ENCODE measurements around the gene UBE2S. TPM values are rescaled to one million over a fixed set of nuclear protein-coding genes. Genes with fewer than 3 reads are reported as not detected.

The UBE2S gene
- total and polyA plus RNA-seq, 11 donors = 10.9 to 51.8 (median 27.6) TPM

DNA sequence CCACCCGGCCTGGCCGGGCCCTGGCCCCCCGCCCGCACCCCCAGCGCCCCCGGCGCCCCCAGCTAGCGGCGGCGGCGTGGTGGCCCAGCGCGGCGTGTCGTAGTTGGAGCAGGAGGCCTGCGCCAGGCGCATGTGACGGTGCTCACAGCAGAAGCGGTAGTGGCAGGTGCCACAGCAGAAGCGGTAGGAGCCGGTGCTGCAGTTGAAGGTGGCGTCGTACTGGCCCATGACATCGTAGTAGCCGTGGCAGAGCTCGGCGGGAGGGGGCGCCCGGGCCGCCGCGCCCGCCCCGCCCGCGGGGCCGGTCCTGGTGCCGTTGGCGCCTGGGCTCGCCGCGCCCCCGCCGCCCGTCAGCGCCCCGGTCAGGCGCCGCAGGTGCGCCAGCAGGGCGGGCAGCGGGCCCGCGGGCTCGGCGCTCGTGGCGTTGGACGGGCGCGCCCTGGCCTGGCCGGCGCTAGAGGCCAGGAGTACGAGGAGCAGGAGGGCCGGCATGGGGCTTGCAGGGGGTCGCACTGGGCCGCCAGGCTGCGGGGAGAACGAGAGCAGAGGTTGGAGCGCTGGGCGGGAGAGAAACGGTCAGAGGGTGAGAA is 34.9 kb upstream of the UBE2S start:
- peaks cover 0 to 26% (median 0%) of the 10 kb centered on the region in 12 donors for H3K4me1 ChIP-seq
- peaks cover 50 to 83% (median 70%) of the 10 kb centered on the region in 9 donors for H3K27me3 ChIP-seq
- intact Hi-C loops (cut with DNase I) = no loop called here
- no peak overlapping the region for H3K27ac ChIP-seq
- no peaks in the 10 kb centered on the region for H3K36me3 ChIP-seq
- ATAC-seq (no peak), DNase-seq (no peak)
- TF ChIP-seq, protein P1, sequence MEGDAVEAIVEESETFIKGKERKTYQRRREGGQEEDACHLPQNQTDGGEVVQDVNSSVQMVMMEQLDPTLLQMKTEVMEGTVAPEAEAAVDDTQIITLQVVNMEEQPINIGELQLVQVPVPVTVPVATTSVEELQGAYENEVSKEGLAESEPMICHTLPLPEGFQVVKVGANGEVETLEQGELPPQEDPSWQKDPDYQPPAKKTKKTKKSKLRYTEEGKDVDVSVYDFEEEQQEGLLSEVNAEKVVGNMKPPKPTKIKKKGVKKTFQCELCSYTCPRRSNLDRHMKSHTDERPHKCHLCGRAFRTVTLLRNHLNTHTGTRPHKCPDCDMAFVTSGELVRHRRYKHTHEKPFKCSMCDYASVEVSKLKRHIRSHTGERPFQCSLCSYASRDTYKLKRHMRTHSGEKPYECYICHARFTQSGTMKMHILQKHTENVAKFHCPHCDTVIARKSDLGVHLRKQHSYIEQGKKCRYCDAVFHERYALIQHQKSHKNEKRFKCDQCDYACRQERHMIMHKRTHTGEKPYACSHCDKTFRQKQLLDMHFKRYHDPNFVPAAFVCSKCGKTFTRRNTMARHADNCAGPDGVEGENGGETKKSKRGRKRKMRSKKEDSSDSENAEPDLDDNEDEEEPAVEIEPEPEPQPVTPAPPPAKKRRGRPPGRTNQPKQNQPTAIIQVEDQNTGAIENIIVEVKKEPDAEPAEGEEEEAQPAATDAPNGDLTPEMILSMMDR (IDR thresholded peaks at IDR 0.05) = no peak
- TF ChIP-seq POLR2A (IDR thresholded peaks at IDR 0.05) = no peak
- WGBS, 4 donors = 1 to 2% (median 1%) methylated on average over 11 to 72 of the region's 72 CpGs
- no peak overlapping the region for H3K4me3 ChIP-seq
- no peaks in the 10 kb centered on the region for H3K9me3 ChIP-seq

DNA sequence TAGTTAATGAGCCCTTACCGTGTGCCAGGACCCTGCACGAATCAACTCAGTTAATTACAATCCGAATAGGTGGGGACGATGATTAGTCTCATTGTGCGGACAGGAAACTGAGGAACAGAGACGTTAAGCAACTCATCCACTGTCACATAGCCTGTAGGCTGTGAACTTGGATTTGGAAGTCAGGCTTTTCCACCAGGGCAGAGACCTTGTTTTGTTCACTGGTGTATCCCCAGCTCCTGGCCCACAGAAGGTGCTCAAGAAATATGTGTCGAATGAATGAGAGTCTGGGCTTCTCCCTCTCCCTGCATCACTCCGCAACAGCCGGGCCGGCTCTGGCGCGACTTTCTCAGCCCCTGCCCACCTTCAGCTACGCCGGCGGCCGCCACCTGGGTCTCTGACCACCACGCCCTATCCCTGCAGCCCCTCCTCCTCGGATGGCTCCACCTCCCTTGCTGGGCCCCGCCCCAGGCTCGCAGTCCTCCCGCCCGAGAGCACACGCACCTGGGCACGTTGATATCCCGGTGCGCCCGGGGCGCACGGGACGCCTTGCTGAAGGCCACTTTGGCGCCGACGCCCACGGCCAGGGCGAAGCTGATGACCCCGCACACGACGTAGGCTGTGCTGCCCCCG is 34.2 kb upstream of the UBE2S start:
- Histone ChIP-seq H3K9me3 (no peaks in the 10 kb centered on the region), H3K27ac (no peak overlapping the region), H3K4me1 (peaks cover 0 to 26% (median 0%) of the 10 kb centered on the region in 12 donors), H3K4me3 (no peak overlapping the region), H3K27me3 (peaks cover 51 to 90% (median 76%) of the 10 kb centered on the region in 9 donors), H3K36me3 (no peaks in the 10 kb centered on the region)
- no peak for TF ChIP-seq POLR2A (IDR thresholded peaks at IDR 0.05)
- TF ChIP-seq, protein P1 (IDR thresholded peaks at IDR 0.05) = no peak
- WGBS, 4 donors = 1 to 3% (median 2%) methylated on average over 13 to 39 of the region's 39 CpGs
- no peak for DNase-seq
- intact Hi-C loops (cut with DNase I) = no loop called here
- no peak for ATAC-seq

DNA sequence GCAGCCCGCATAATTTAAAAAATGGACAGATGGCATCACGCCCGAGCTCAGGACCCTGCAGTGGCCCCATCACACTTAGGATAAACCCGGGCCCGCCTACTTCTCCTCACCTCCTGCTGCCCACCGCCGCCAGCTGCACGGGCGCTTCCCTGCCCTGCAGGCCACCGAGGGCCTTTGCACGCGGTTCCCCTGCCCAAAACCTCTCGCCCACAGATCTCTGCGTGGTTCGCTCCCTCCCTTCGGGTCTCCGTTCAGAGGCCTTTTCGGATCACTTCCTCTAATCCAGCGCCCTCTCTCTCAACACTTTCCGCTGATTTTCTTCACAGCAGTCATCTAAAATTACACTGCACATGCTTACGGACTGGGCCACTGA is 33.7 kb upstream of the UBE2S start:
- no peaks in the 10 kb centered on the region for H3K36me3 ChIP-seq
- peaks cover 0 to 26% (median 0%) of the 10 kb centered on the region in 12 donors for H3K4me1 ChIP-seq
- H3K27me3 ChIP-seq = peaks cover 51 to 88% (median 74%) of the 10 kb centered on the region in 9 donors
- DNase-seq (no peak), ATAC-seq (no peak)
- no peak overlapping the region for H3K27ac ChIP-seq
- intact Hi-C loops (cut with DNase I) = no loop called here
- WGBS, 4 donors = 4 to 6% (median 5%) methylated on average over 21 of the region's 21 CpGs
- no peaks in the 10 kb centered on the region for H3K9me3 ChIP-seq
- TF ChIP-seq, protein P1 (IDR thresholded peaks at IDR 0.05) = no peak
- no peak for TF ChIP-seq POLR2A (IDR thresholded peaks at IDR 0.05)
- H3K4me3 ChIP-seq = no peak overlapping the region

DNA sequence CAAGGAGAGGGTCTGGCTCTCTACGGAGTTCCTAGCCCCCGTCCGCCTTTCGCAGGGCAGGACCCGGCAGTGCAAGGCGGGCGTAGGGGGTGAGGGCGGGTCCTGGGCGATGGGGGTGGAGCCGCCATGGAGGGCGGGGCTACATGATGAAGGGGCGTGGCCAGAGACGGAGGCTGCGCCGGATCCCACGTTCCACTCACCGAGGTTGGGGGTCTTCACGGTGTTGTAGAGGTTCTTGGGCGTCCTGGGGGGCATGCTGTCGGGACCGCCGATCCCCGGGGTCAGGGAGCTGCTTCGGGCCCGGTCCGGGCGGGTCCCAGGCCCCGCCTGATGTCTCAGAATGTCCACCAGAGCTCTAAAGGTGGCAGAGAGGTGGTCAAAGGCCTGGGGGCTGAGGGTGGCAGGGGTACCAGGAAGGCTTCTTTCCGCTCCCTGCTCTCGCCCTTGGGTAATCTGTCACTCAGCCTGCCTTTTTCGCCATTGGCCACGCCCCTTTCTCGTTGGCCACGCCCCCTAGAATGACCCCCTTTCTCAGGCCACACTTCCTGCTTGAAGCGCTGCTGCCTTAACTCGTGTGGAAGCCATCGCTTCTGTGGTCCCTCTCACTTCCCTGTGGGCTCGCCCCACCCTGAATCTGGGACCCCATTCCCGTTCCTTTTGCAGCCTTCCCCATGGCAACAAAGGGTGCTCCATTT is 33.0 kb upstream of the UBE2S start:
- 5 to 14% (median 9%) methylated on average over 25 to 39 of the region's 39 CpGs for WGBS, 4 donors
- peaks cover 51 to 86% (median 72%) of the 10 kb centered on the region in 9 donors for H3K27me3 ChIP-seq
- ATAC-seq = no peak

More for the DNA sequence above, 33.0 kb upstream of the UBE2S start:
- H3K27ac ChIP-seq = no peak overlapping the region
- peak overlapping the region in 1 of 12 donors; percentile 10 for H3K4me3 ChIP-seq
- H3K4me1 ChIP-seq = peaks cover 0 to 26% (median 0%) of the 10 kb centered on the region in 12 donors
- intact Hi-C loops (cut with DNase I) = no loop called here
- TF ChIP-seq, protein P1 (IDR thresholded peaks at IDR 0.05) = no peak
- TF ChIP-seq POLR2A (IDR thresholded peaks at IDR 0.05) = no peak
- H3K9me3 ChIP-seq = no peaks in the 10 kb centered on the region
- no peaks in the 10 kb centered on the region for H3K36me3 ChIP-seq
- no peak for DNase-seq

Measured in heart left ventricle (tissue), 16 donors.